ENCODE measurements around the gene ZBTB4.

ZBTB4 gene

GRCh38 chr17:7479213-7480088, at the start of gene ZBTB4:
Gene ZBTB4, minus strand, starts transcription at chr17:7479631. Its CDS starts 12,830 bp downstream, at chr17:7466801.
- no peak for TF ChIP-seq GATA1 (IDR thresholded peaks at IDR 0.05; ENCODE audit: low read depth, low read length)
- peak; percentile 32 for TF ChIP-seq POLR2A (IDR thresholded peaks at IDR 0.05; ENCODE audit: low read length)
- peak; percentile 81 to 85 for DNase-seq

- no peak for DNase-seq
- TF ChIP-seq POLR2A (IDR thresholded peaks at IDR 0.05; ENCODE audit: low read length) (no peak), GATA1 (IDR thresholded peaks at IDR 0.05; ENCODE audit: low read depth, low read length) (no peak)
Measured at GRCh38 chr17:7528842-7529241, 49.4 kb upstream of the ZBTB4 start.

GRCh38 chr17:7523033-7523432, 43.6 kb upstream of the ZBTB4 start:
- TF ChIP-seq POLR2A (IDR thresholded peaks at IDR 0.05; ENCODE audit: low read length) (no peak), GATA1 (IDR thresholded peaks at IDR 0.05; ENCODE audit: low read depth, low read length) (no peak)
- DNase-seq, result peak; percentile 74 to 80

GRCh38 chr17:7515911-7516610, 36.6 kb upstream of the ZBTB4 start:
- no peak for DNase-seq
- no peak for TF ChIP-seq POLR2A (IDR thresholded peaks at IDR 0.05; ENCODE audit: low read length)
- no peak for TF ChIP-seq GATA1 (IDR thresholded peaks at IDR 0.05; ENCODE audit: low read depth, low read length)

- no peak for TF ChIP-seq GATA1 (IDR thresholded peaks at IDR 0.05; ENCODE audit: low read depth, low read length)
- TF ChIP-seq POLR2A (IDR thresholded peaks at IDR 0.05; ENCODE audit: low read length), result no peak
Measured at GRCh38 chr17:7513850-7514419, 34.5 kb upstream of the ZBTB4 start.

GRCh38 chr17:7512824-7513540, 33.6 kb upstream of the ZBTB4 start:
- TF ChIP-seq GATA1 (IDR thresholded peaks at IDR 0.05; ENCODE audit: low read depth, low read length) (no peak), POLR2A (IDR thresholded peaks at IDR 0.05; ENCODE audit: low read length) (no peak)
- no peak for DNase-seq

More at GRCh38 chr17:7513850-7514419, 34.5 kb upstream of the ZBTB4 start:
- DNase-seq, result no peak

- no peak for DNase-seq
- TF ChIP-seq GATA1 (IDR thresholded peaks at IDR 0.05; ENCODE audit: low read depth, low read length), result no peak
- no peak for TF ChIP-seq POLR2A (IDR thresholded peaks at IDR 0.05; ENCODE audit: low read length)
Measured at GRCh38 chr17:7512105-7512504, 32.7 kb upstream of the ZBTB4 start.

GRCh38 chr17:7511108-7511507, 31.7 kb upstream of the ZBTB4 start:
- DNase-seq, result peak in 1 of 2 experiments; percentile 46
- no peak for TF ChIP-seq POLR2A (IDR thresholded peaks at IDR 0.05; ENCODE audit: low read length)
- no peak for TF ChIP-seq GATA1 (IDR thresholded peaks at IDR 0.05; ENCODE audit: low read depth, low read length)

GRCh38 chr17:7509937-7510336, 30.5 kb upstream of the ZBTB4 start:
- DNase-seq, result peak; percentile 66 to 71

GRCh38 chr17:7508846-7509245, 29.4 kb upstream of the ZBTB4 start:
- no peak for TF ChIP-seq GATA1 (IDR thresholded peaks at IDR 0.05; ENCODE audit: low read depth, low read length)
- no peak for TF ChIP-seq POLR2A (IDR thresholded peaks at IDR 0.05; ENCODE audit: low read length)
- no peak for DNase-seq

More at GRCh38 chr17:7509937-7510336, 30.5 kb upstream of the ZBTB4 start:
- TF ChIP-seq GATA1 (IDR thresholded peaks at IDR 0.05; ENCODE audit: low read depth, low read length) (no peak), POLR2A (IDR thresholded peaks at IDR 0.05; ENCODE audit: low read length) (no peak)

GRCh38 chr17:7508145-7508544, 28.7 kb upstream of the ZBTB4 start:
- TF ChIP-seq POLR2A (IDR thresholded peaks at IDR 0.05; ENCODE audit: low read length) (no peak), GATA1 (IDR thresholded peaks at IDR 0.05; ENCODE audit: low read depth, low read length) (no peak)
- DNase-seq, result no peak

- no peak for DNase-seq
- no peak for TF ChIP-seq POLR2A (IDR thresholded peaks at IDR 0.05; ENCODE audit: low read length)
- TF ChIP-seq GATA1 (IDR thresholded peaks at IDR 0.05; ENCODE audit: low read depth, low read length), result no peak
Measured at GRCh38 chr17:7503521-7503920, 24.1 kb upstream of the ZBTB4 start.

GRCh38 chr17:7502987-7503386, 23.6 kb upstream of the ZBTB4 start:
- DNase-seq, result peak; percentile 26 to 45
- TF ChIP-seq GATA1 (IDR thresholded peaks at IDR 0.05; ENCODE audit: low read depth, low read length), result no peak
- no peak for TF ChIP-seq POLR2A (IDR thresholded peaks at IDR 0.05; ENCODE audit: low read length)
